ENCODE measurements around the gene COL6A1.

GRCh38 chr21:46038341-46038829 lies 56.8 kb downstream of the COL6A1 start:
- TF ChIP-seq, protein P1, sequence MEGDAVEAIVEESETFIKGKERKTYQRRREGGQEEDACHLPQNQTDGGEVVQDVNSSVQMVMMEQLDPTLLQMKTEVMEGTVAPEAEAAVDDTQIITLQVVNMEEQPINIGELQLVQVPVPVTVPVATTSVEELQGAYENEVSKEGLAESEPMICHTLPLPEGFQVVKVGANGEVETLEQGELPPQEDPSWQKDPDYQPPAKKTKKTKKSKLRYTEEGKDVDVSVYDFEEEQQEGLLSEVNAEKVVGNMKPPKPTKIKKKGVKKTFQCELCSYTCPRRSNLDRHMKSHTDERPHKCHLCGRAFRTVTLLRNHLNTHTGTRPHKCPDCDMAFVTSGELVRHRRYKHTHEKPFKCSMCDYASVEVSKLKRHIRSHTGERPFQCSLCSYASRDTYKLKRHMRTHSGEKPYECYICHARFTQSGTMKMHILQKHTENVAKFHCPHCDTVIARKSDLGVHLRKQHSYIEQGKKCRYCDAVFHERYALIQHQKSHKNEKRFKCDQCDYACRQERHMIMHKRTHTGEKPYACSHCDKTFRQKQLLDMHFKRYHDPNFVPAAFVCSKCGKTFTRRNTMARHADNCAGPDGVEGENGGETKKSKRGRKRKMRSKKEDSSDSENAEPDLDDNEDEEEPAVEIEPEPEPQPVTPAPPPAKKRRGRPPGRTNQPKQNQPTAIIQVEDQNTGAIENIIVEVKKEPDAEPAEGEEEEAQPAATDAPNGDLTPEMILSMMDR (IDR thresholded peaks at IDR 0.05) = no peak
- no peak for TF ChIP-seq POLR2A (IDR thresholded peaks at IDR 0.05)
